ENCODE results near the gene HTR1D. TPM values are rescaled to one million over a fixed set of nuclear protein-coding genes. Genes with fewer than 3 reads are reported as not detected.

HTR1D gene
- total RNA-seq, 1 experiment from 2014 or later, result 3.1 TPM

- Histone ChIP-seq H3K79me1 (ENCODE audit: insufficient read depth, low read depth, low read length, poor library complexity, severe bottlenecking) (no peaks in the 10 kb centered on the region), H2BK5ac (ENCODE audit: insufficient read length, low read length) (no peak overlapping the region), H3K56ac (ENCODE audit: insufficient read length, low read depth, low read length) (no peak overlapping the region), H4K8ac (replicated peaks; ENCODE audit: insufficient read length, low read depth, low read length) (no peak overlapping the region), H4K5ac (ENCODE audit: insufficient read length, low read depth, low read length) (no peak overlapping the region), H3T11ph (ENCODE audit: low read length) (no peak overlapping the region), H2BK12ac (ENCODE audit: insufficient read length, low read depth, low read length) (no peak overlapping the region), H3K27me3 (ENCODE audit: insufficient read depth, low read length) (no peaks in the 10 kb centered on the region), H2AK5ac (ENCODE audit: insufficient read length, low read length) (no peak overlapping the region), H3K9ac (ENCODE audit: extremely low read depth, insufficient read length, low read length) (no peak overlapping the region), H3K27ac (ENCODE audit: insufficient read length, low read depth, low read length) (no peak overlapping the region), H3K23me2 (ENCODE audit: insufficient read length, low read depth, low read length, poor library complexity, severe bottlenecking) (no peaks in the 10 kb centered on the region), H4K91ac (ENCODE audit: insufficient read length, low read depth, low read length) (no peak overlapping the region), H3K9me3 (ENCODE audit: control insufficient read depth, low read depth, low read length) (no peaks in the 10 kb centered on the region), H4K20me1 (ENCODE audit: control insufficient read depth, insufficient read depth, insufficient read length) (no peaks in the 10 kb centered on the region), H2BK120ac (ENCODE audit: low read depth, low read length, poor library complexity, severe bottlenecking) (no peak overlapping the region), H3K18ac (ENCODE audit: insufficient read length, low read depth, low read length) (no peak overlapping the region), H3K14ac (ENCODE audit: insufficient read depth, low read length) (no peak overlapping the region), H3K23ac (ENCODE audit: insufficient read length, low read depth, low read length) (no peak overlapping the region), H3K4me1 (ENCODE audit: insufficient read depth, low read length) (peaks cover 2% of the 10 kb centered on the region; the same call in 1 of the 2 replicates), H3K79me2 (ENCODE audit: insufficient read depth, low read length) (no peaks in the 10 kb centered on the region), H3K4me2 (ENCODE audit: insufficient read depth, insufficient read length, low read length) (no peak overlapping the region), H2BK20ac (ENCODE audit: low read depth, low read length, poor library complexity, severe bottlenecking) (no peak overlapping the region), H2BK15ac (ENCODE audit: low read depth, low read length) (no peak overlapping the region), H2AFZ (ENCODE audit: low read length) (no peak overlapping the region), H3K4ac (ENCODE audit: low read depth, low read length) (no peak overlapping the region)
- H3K27me3 Mint-ChIP-seq (ENCODE audit: low read depth), result no peaks in the 10 kb centered on the region; the same call in 1 of the 2 replicates
- WGBS (ENCODE audit: extremely low coverage, insufficient read length, low lambda C conversion rate), result no CpG with 5 or more reads among the region's 5 CpGs
- H3K27ac Mint-ChIP-seq, result no peak overlapping the region
- no peak overlapping the region for H3K4me3 Mint-ChIP-seq
- H3K4me1 Mint-ChIP-seq, result peaks cover 13 to 16% of the 10 kb centered on the region in 2 experiments
- no peak for DNase-seq
- H3K9me3 Mint-ChIP-seq, result no peaks in the 10 kb centered on the region; a peak in 1 of 5 replicates
- no peak for TF ChIP-seq CTCF (conservative IDR thresholded peaks at IDR 0.05)
- H3K36me3 Mint-ChIP-seq (ENCODE audit: insufficient read depth in 1 of 3, low read depth in 3 of 3), result no peaks in the 10 kb centered on the region
Measured at GRCh38 chr1:23239638-23240295, 22.5 kb upstream of the HTR1D start.

Data from H9 (cell line).